HG03439 (cell line): ENCODE measurements around the gene PCDHGB3.
A peak's percentile ranks its signal among the peaks of the same experiment; 100 is the strongest.
"Not testable (repeated sequence)": the region's sequence is repeated elsewhere in the genome, so short reads cannot be mapped to it uniquely, and the experiment has no call there.

Experiments
- ATAC-seq: cut with Tn5 transposase; IDR thresholded peaks from one replicate; pipeline ENCODE4 v1.9.1; 2021; ENCODE audit warnings: mild to moderate bottlenecking, moderate library complexity; ENCODE audit not compliant: unreplicated experiment

The PCDHGB3 gene

GRCh38 chr5:141389153-141390042 lies 19.4 kb downstream of the PCDHGB3 start:
- no peak for ATAC-seq

- no peak for ATAC-seq
These were observed 22.6 kb downstream of the PCDHGB3 start, which contains the start of gene PCDHGA8 for GRCh38 chr5:141392429-141393198. TSS of gene PCDHGA8 (plus strand) at chr5:141392633. CDS start at chr5:141392814, 181 bp downstream.

GRCh38 chr5:141393267-141393666 lies 23.2 kb downstream of the PCDHGB3 start:
- no peak for ATAC-seq

- not testable (repeated sequence) for ATAC-seq
These were observed 24.6 kb downstream of the PCDHGB3 start for GRCh38 chr5:141394401-141395187.

- peak; percentile 54 for ATAC-seq
These were observed 27.9 kb downstream of the PCDHGB3 start, which contains the start of gene PCDHGB5 for GRCh38 chr5:141397756-141398551. TSS of gene PCDHGB5 (plus strand) at chr5:141397947. CDS start at chr5:141398128, 181 bp downstream.

- ATAC-seq = no peak
These were observed 28.6 kb downstream of the PCDHGB3 start for GRCh38 chr5:141398608-141399007.

GRCh38 chr5:141399555-141400258 lies 29.7 kb downstream of the PCDHGB3 start:
- ATAC-seq = no peak

- no peak for ATAC-seq
These were observed 32.7 kb downstream of the PCDHGB3 start, which contains the start of gene PCDHGA9 for GRCh38 chr5:141402553-141403243. TSS of gene PCDHGA9 (plus strand) at chr5:141402778. CDS start at chr5:141402953, 175 bp downstream.

- no peak for ATAC-seq
These were observed 33.3 kb downstream of the PCDHGB3 start for GRCh38 chr5:141403387-141403786.

- not testable (repeated sequence) for ATAC-seq
These were observed 37.9 kb downstream of the PCDHGB3 start, which contains the start of gene PCDHGB6 for GRCh38 chr5:141407790-141408505. TSS of gene PCDHGB6 (plus strand) at chr5:141408021. CDS start at chr5:141408203, 182 bp downstream.

- no peak for ATAC-seq
These were observed 39.7 kb downstream of the PCDHGB3 start for GRCh38 chr5:141409598-141410306.

GRCh38 chr5:141411575-141411974 lies 41.5 kb downstream of the PCDHGB3 start:
- no peak for ATAC-seq

GRCh38 chr5:141412854-141413539 lies 43.0 kb downstream of the PCDHGB3 start, which contains the start of gene PCDHGA10:
TSS of gene PCDHGA10 (plus strand) at chr5:141412987. CDS start at chr5:141413176, 189 bp downstream.
- ATAC-seq = peak; percentile 70

- ATAC-seq = no peak
These were observed 43.6 kb downstream of the PCDHGB3 start for GRCh38 chr5:141413540-141414069.

- ATAC-seq = not testable (repeated sequence)
These were observed 44.7 kb downstream of the PCDHGB3 start for GRCh38 chr5:141414548-141415274.

- ATAC-seq = not testable (repeated sequence)
These were observed 45.2 kb downstream of the PCDHGB3 start for GRCh38 chr5:141415275-141415618.
